NCI-H82 treated with DMSO at 0.1 percent for 48 hours (cell line): ENCODE results near the gene EMILIN1.

Source experiments
- DNase-seq: peaks from one replicate; lab custom pipeline; 2025; ENCODE audit not compliant: unreplicated experiment; lab: John Stamatoyannopoulos, UW

EMILIN1 gene

GRCh38 chr2:27078267-27079194 lies at the start of gene EMILIN1:
Gene EMILIN1, plus strand, starts transcription at chr2:27078615. Its CDS starts 451 bp downstream, at chr2:27079066.
- DNase-seq: no peak

DNA sequence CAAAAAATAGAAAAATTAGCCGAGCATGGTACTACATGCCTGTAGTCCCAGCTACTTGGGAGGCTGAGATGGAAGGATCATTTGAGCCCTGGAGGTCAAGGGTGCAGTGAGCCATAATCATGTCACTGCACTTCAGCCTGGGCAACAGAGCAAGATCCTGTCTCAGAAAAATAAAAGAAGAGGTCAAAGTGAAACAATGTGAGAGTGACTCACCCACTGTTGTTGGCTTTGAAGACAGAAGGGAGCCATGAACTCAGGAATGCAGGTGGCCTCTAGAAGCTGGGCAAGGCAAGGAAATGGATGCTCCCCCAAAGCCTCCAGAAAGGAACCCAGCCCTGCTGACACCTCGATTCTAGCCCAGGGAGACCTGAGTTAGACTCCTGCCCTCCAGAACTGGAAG lies 49.4 kb upstream of the EMILIN1 start:
- DNase-seq: no peak

- peak; percentile 58 for DNase-seq
These were observed 45.7 kb upstream of the EMILIN1 start, which contains the start of gene TMEM214 for GRCh38 chr2:27032495-27033252. Gene TMEM214, plus strand, starts transcription at chr2:27032965. Its CDS starts 51 bp downstream, at chr2:27033016.

DNA sequence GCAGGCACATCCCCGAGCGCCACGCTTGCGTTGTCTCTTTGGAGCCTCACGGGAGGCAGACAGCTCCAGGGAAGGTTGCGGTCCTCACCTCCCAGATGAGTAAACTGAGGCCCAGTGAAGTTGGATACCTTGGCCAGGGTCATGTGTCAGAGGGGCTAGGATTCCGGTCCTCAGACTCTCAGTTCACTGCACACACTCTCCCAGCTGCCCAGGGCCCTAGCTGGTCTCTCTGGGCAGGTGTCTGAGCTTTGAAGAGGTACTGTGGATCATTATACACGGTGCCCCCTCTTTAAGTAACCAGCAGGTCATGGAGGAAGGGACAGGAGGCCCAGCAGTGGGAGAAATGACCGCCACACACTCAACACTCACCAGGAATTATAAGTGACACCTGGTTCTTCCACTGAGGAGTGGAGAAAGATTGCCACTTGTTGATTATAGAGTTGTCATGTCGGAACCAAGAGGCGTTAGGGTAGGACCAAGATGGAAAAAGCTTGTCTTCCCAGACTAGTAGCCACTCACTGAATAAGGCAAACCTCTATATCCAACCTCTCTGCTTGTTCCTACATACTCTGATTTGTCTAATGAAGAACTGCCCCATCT lies 45.1 kb upstream of the EMILIN1 start:
- DNase-seq: no peak

- no peak for DNase-seq
These were observed 40.4 kb upstream of the EMILIN1 start for GRCh38 chr2:27038012-27038411.

GRCh38 chr2:27038631-27039339 lies 39.6 kb upstream of the EMILIN1 start:
- no peak for DNase-seq

- no peak for DNase-seq
These were observed 39.0 kb upstream of the EMILIN1 start for GRCh38 chr2:27039426-27039825.

- DNase-seq: no peak
These were observed 38.5 kb upstream of the EMILIN1 start for GRCh38 chr2:27039871-27040270.

- no peak for DNase-seq
These were observed 38.1 kb upstream of the EMILIN1 start for GRCh38 chr2:27040282-27040681.

- no peak for DNase-seq
These were observed 36.7 kb upstream of the EMILIN1 start for GRCh38 chr2:27041752-27042151.

- DNase-seq: no peak
These were observed 36.2 kb upstream of the EMILIN1 start for GRCh38 chr2:27042159-27042661.

DNA sequence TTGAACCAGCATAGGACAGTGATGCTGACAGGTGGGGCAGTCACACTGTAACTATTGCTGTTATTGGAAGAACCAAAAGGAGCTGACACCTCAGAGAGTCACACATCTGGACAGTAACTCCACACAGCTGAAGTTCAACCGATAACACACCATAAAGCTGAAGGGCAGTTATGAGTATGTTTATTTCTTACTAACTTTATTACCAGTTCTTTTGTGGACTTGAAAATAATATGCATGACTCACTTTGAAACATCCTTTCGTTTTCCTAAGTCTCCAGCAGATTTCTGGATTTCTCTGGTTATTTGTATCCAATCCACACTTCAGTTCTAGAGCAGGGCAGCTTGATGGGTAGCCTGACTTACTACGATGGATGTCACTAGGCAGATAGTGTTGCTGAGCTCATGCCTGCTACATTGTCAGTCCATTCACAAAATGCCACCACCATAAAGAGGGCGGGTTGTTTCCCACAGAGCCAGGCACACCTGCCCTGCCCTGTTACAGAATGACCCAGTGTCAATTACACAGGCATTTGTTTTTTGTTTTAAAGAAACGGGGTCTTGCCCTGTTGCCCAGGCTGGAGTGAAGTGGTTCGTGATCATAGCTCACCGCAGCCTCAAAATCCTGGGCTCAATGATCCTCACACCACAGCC lies 35.3 kb upstream of the EMILIN1 start:
- no peak for DNase-seq

- no peak for DNase-seq
These were observed 28.8 kb upstream of the EMILIN1 start for GRCh38 chr2:27049422-27050280.

GRCh38 chr2:27050281-27050995 lies 28.0 kb upstream of the EMILIN1 start:
- peak; percentile 96 for DNase-seq

DNA sequence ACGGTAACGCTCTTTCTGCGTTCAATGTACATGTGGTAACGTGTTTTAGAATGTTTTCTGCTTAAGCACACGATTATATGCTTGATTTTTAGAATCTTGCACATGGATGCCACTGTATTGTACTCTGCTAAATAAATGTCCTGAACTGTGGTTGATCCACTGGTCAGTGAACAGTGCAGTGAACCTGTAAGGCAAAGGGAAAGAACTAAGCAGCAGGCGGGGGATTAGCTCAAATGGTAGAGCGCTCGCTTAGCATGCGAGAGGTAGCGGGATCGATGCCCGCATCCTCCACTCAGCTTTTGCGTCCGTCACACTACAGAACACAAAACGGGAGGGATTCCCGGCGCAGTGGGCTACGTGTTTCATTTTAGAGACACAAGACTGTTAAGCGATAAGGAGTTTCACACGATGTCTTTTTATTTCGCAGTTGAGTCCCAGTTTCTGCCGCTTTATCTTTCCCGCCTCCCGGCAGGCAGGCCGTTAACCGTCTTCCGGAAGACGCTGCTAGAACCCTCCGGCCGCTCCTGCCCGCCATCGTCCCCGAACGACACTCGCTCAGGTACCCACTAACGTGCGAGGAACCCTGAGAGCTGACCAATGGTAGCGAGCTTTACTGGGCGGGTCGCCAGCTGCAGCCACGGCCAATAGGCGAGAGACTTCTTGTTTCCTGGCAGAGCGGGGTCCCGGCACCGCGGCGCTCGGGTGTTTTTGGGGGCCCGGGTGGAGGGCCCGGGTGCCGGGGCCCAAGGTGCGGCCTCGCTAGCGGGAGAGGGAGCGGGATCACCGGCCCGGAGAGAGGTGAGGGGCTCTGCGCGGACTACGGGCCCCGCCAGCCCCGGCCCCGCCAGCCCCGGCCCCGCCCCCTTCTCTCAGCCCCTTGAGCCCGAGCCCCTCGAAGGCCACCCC lies 27.2 kb upstream of the EMILIN1 start, which contains the start of gene AGBL5:
Gene AGBL5, plus strand, starts transcription at position 673 of the 906 bp plus-strand sequence. CDS start 1,291 bp downstream, outside the sequence.
- DNase-seq: peak; percentile 96

- DNase-seq: no peak
These were observed 26.3 kb upstream of the EMILIN1 start for GRCh38 chr2:27051902-27052645.

DNA sequence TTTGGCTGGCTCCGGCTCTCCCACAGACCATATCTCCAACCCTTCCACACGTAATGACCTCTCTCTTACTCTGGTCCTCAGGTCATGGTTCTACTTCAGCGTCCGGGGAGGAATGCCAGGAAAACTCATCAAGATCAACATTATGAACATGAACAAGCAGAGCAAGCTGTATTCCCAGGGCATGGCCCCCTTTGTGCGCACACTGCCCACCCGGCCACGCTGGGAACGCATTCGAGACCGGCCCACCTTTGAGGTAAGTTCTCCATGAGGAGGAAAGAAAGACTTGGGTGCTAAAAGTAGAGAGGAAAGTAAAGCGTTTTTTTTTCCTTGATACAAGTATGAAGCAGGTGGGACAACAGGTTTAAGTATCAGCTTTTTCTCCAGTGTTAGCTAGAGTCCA lies 25.1 kb upstream of the EMILIN1 start:
- no peak for DNase-seq
